ENCODE data around the gene RIMKLA.

- TF ChIP-seq POLR2AphosphoS5 (IDR thresholded peaks at IDR 0.05; ENCODE audit: low read depth, low read length) (no peak), POLR2A (IDR thresholded peaks at IDR 0.05; ENCODE audit: low read depth, low read length) (no peak), TAF1 (IDR thresholded peaks at IDR 0.05; ENCODE audit: low read depth, low read length) (no peak), SPI1 (IDR thresholded peaks at IDR 0.05; ENCODE audit: low read depth, low read length) (no peak)
Observed at GRCh38 chr1:42364542-42364941, 16.1 kb upstream of the RIMKLA start.
